ENCODE measurements around the gene SMIM36. TPM values are rescaled to one million over a fixed set of nuclear protein-coding genes. Genes with fewer than 3 reads are reported as not detected.

Gene SMIM36
- total and polyA plus RNA-seq, 2 experiments from 2014 or later = not detected

DNA sequence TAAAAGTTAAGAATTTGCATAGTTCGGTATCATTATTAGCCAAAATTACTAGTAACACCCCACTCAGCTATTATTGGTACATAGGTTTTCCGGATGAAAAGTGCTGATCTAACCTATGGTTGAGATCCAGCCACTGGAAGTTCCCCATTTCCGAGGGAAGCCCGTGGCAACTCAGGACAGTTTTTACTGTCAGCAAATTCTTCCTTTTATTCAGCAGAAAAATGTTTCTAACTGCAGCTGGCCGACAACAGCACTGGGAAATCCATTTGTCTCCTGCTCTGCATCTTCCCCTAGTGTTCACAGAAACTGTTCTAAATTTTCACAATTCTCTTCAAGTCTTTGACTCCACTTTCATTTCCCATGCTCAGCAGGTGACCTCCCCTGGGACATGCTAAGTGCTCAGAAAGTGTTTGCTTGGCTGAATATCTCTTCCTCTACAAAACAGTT is 74.1 kb downstream of the SMIM36 start:
- H3K27me3 ChIP-seq = no peaks in the 10 kb centered on the region
- no peaks in the 10 kb centered on the region for H3K79me2 ChIP-seq
- no peak for DNase-seq (ENCODE audit: low spot score)
- H3K27ac ChIP-seq = no peak overlapping the region
- no peaks in the 10 kb centered on the region for H3K36me3 ChIP-seq (replicated peaks; ENCODE audit: insufficient read depth, low read depth)
- H3K9me2 ChIP-seq (replicated peaks; ENCODE audit: insufficient read depth) = no peaks in the 10 kb centered on the region
- no peak overlapping the region for H3K4me3 ChIP-seq
- no peak for TF ChIP-seq EZH2phosphoT487 (IDR thresholded peaks at IDR 0.05; ENCODE audit: low read depth, severe bottlenecking, unreplicated experiment)
- TF ChIP-seq EZH2 (IDR thresholded peaks at IDR 0.05; ENCODE audit: borderline replicate concordance) = no peak
- TF ChIP-seq CTCF (IDR thresholded peaks at IDR 0.05; ENCODE audit: poor library complexity) = no peak
- H3K4me2 ChIP-seq = no peak overlapping the region
- no peaks in the 10 kb centered on the region for H3K9me3 ChIP-seq (ENCODE audit: low read depth)
- WGBS (ENCODE audit: low lambda C conversion rate, missing lambda C conversion rate) = 62% methylated on average over 5 of the region's 5 CpGs
- no peaks in the 10 kb centered on the region for H4K20me1 ChIP-seq (ENCODE audit: insufficient read depth, poor library complexity, severe bottlenecking)
- no peak overlapping the region for H2AFZ ChIP-seq
- peaks cover 27% of the 10 kb centered on the region for H3K4me1 ChIP-seq (ENCODE audit: insufficient read depth)

DNA sequence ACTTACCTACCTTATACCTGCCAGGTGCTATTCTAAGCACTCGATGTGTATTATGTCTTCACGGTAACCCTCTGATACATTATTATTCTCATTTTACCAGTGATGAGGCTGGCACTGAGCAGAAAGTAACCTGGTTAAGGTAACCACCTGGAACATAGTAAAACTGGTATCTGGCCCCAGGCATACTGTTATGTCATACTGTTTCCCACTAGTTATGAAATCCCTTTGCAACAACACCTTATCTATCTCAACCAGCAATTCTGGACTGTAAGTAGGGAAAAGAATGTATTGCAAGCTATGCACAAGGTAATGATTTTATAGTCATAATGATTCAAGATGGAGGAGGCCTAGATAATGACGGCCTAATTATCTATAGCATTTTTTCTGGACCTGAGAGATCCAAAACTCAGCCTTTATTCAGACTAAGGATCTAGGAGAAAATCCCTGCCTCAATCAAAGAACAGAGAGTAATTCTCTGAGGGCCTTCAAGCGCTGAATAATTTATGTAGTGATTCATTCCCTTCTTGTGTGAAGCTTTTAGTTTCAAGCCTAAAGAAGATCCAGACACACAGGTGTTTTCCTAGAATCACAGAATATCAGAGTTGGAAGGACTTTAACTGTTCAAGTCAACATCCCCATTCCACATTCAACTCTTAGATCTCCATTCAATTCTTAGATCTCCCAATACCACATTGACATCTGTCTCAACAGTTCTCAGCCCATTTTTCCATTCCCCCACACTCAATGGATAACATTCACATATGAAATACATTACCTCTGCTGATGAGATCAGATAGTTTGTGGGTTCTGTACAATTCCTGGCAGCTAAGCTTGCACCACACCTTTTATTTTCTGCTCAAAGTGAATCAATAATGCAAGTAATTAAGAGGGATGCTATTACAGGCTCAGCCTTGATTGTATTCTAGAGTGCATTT is 74.8 kb downstream of the SMIM36 start:
- H3K27me3 ChIP-seq = no peaks in the 10 kb centered on the region
- H3K27ac ChIP-seq = no peak overlapping the region
- DNase-seq (ENCODE audit: low spot score) = no peak
- no peak overlapping the region for H3K4me3 ChIP-seq
- TF ChIP-seq CTCF (IDR thresholded peaks at IDR 0.05; ENCODE audit: poor library complexity) (no peak), EZH2phosphoT487 (IDR thresholded peaks at IDR 0.05; ENCODE audit: low read depth, severe bottlenecking, unreplicated experiment) (no peak), EZH2 (IDR thresholded peaks at IDR 0.05; ENCODE audit: borderline replicate concordance) (no peak)
- no peaks in the 10 kb centered on the region for H3K36me3 ChIP-seq (replicated peaks; ENCODE audit: insufficient read depth, low read depth)
- WGBS (ENCODE audit: low lambda C conversion rate, missing lambda C conversion rate) = 94% methylated on average over 4 of the region's 4 CpGs
- no peaks in the 10 kb centered on the region for H3K79me2 ChIP-seq
- no peaks in the 10 kb centered on the region for H3K9me3 ChIP-seq (ENCODE audit: low read depth)
- no peaks in the 10 kb centered on the region for H3K9me2 ChIP-seq (replicated peaks; ENCODE audit: insufficient read depth)
- no peak overlapping the region for H2AFZ ChIP-seq
- no peak overlapping the region for H3K4me2 ChIP-seq
- no peaks in the 10 kb centered on the region for H4K20me1 ChIP-seq (ENCODE audit: insufficient read depth, poor library complexity, severe bottlenecking)
- peaks cover 27% of the 10 kb centered on the region for H3K4me1 ChIP-seq (ENCODE audit: insufficient read depth)

DNA sequence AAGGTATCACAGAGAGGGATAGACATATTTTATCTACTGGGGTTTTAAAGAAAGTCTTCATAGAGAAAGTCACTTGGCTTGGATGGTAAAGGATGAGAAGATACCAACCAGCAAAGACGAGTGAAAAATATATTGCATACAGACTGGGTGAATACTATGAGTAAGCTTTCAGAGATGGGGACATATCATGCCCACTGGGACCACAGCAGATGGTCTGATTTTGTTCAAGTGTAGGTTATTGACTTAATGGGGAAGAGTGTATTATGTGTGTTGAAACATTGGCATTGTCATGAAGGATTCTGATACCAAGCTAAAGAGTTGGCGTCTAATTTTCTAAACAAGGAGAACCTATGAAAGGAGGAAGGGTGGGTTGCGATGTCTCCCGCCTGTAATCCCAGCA is 75.8 kb downstream of the SMIM36 start:
- H3K4me3 ChIP-seq = no peak overlapping the region
- H3K27me3 ChIP-seq = no peaks in the 10 kb centered on the region
- DNase-seq (ENCODE audit: low spot score) = no peak
- H3K9me3 ChIP-seq (ENCODE audit: low read depth) = no peaks in the 10 kb centered on the region
- H3K27ac ChIP-seq = no peak overlapping the region
- WGBS (ENCODE audit: low lambda C conversion rate, missing lambda C conversion rate) = 75% methylated on average over 4 of the region's 4 CpGs
- H3K4me1 ChIP-seq (ENCODE audit: insufficient read depth) = peaks cover 27% of the 10 kb centered on the region
- H2AFZ ChIP-seq = no peak overlapping the region
- TF ChIP-seq CTCF (IDR thresholded peaks at IDR 0.05; ENCODE audit: poor library complexity) (no peak), EZH2 (IDR thresholded peaks at IDR 0.05; ENCODE audit: borderline replicate concordance) (no peak), EZH2phosphoT487 (IDR thresholded peaks at IDR 0.05; ENCODE audit: low read depth, severe bottlenecking, unreplicated experiment) (no peak)
- H3K36me3 ChIP-seq (replicated peaks; ENCODE audit: insufficient read depth, low read depth) = no peaks in the 10 kb centered on the region
- no peaks in the 10 kb centered on the region for H3K9me2 ChIP-seq (replicated peaks; ENCODE audit: insufficient read depth)
- H4K20me1 ChIP-seq (ENCODE audit: insufficient read depth, poor library complexity, severe bottlenecking) = no peaks in the 10 kb centered on the region
- H3K4me2 ChIP-seq = no peak overlapping the region
- H3K79me2 ChIP-seq = no peaks in the 10 kb centered on the region

Data from hepatocyte (in vitro differentiated cells).